PC-9 (cell line): ENCODE results near the gene RUNX2. TPM values are rescaled to one million over a fixed set of nuclear protein-coding genes. Genes with fewer than 3 reads are reported as not detected.

Source experiments
- BruUV-seq: library from RNA; stranded (reverse); fragments of 400-500 nt; replicated peaks from 2 replicates; lab custom pipeline; 2021; lab: Mats Ljungman, UMichigan
- CTCF ChIA-PET: fragments of 300-600 bp; sonication (Branson Sonifier 250); formaldehyde crosslinking; loops from one replicate; lab custom pipeline; 2022; ENCODE audit warnings: antibody characterized with exemption; lab: Charles Lee
- POLR2A ChIA-PET: fragments of 300-600 bp; sonication (Branson Sonifier 250); formaldehyde crosslinking; loops from one replicate; lab custom pipeline; 2022; ENCODE audit warnings: antibody characterized with exemption; ENCODE audit not compliant: unreplicated experiment; lab: Charles Lee
- DNase-seq, 2 experiments: peaks; one replicate each; pipeline versions ENCODE4 v3.0.0 to v3.0.0-alpha.2; 2015 to 2022; ENCODE audit warnings: mixed read lengths in 1 of 2
- H2AFZ ChIP-seq: fragments of 200-600 bp; sonication (generic); 2 replicates; pipeline ENCODE4 v1.8.1; 2017; ENCODE audit warnings: antibody characterized with exemption
- H3F3A ChIP-seq: fragments of 200-600 bp; sonication (generic); 2 replicates; pipeline ENCODE4 v1.8.1; 2017; ENCODE audit warnings: antibody characterized with exemption, mild to moderate bottlenecking, low read depth; ENCODE audit not compliant: insufficient read depth
- H3K27ac ChIP-seq: fragments of 200-600 bp; sonication (generic); 2 replicates; pipeline ENCODE4 v1.6.1; 2016; ENCODE audit warnings: mixed run types
- H3K27me3 ChIP-seq: fragments of 200-600 bp; sonication (generic); 2 replicates; pipeline ENCODE4 v1.6.1; 2016; ENCODE audit warnings: low read depth, mixed run types; ENCODE audit not compliant: insufficient read depth
- H3K36me3 ChIP-seq: fragments of 200-600 bp; sonication (generic); 2 replicates; pipeline ENCODE4 v1.6.1; 2016; ENCODE audit warnings: low read depth, mixed run types
- H3K4me1 ChIP-seq: fragments of 200-600 bp; sonication (generic); replicated peaks from 2 replicates; pipeline ENCODE4 v1.6.1; 2016; ENCODE audit warnings: mixed run types; ENCODE audit not compliant: insufficient read depth
- H3K4me2 ChIP-seq: fragments of 200-600 bp; sonication (generic); 2 replicates; pipeline ENCODE4 v1.6.1; 2017; ENCODE audit warnings: mixed run types
- H3K4me3 ChIP-seq: fragments of 200-600 bp; sonication (generic); 2 replicates; pipeline ENCODE4 v1.6.1; 2016; ENCODE audit warnings: mixed run types
- H3K79me2 ChIP-seq: fragments of 200-600 bp; sonication (generic); 2 replicates; pipeline ENCODE4 v1.6.1; 2017; ENCODE audit warnings: low read depth, mixed run types
- H3K9me2 ChIP-seq: fragments of 200-600 bp; sonication (generic); 2 replicates; pipeline ENCODE4 v1.8.1; 2017; ENCODE audit warnings: mild to moderate bottlenecking; ENCODE audit not compliant: insufficient read depth
- H3K9me3 ChIP-seq: fragments of 200-600 bp; sonication (generic); 2 replicates; pipeline ENCODE4 v1.8.1; 2016; ENCODE audit warnings: low read depth; ENCODE audit not compliant: insufficient read depth
- H4K20me1 ChIP-seq: fragments of 200-600 bp; sonication (generic); 2 replicates; pipeline ENCODE4 v1.8.1; 2017; ENCODE audit not compliant: insufficient read depth
- CTCF ChIP-seq: fragments of 200-600 bp; sonication (generic); conservative IDR thresholded peaks from 2 replicates; pipeline ENCODE4 v1.6.1; 2017; ENCODE audit warnings: mixed run types, antibody characterized with exemption, mild to moderate bottlenecking, moderate library complexity
- EZH2 ChIP-seq: fragments of 200-600 bp; sonication (generic); IDR thresholded peaks from 2 replicates; pipeline ENCODE4 v1.8.0; 2017; ENCODE audit warnings: antibody characterized with exemption, low read depth
- intact Hi-C: fragments of 100-400 bp; cut with micrococcal nuclease; formaldehyde crosslinking; loops from one replicate; pipeline ENCODE4 v1.10.0; 2022; ENCODE audit not compliant: unreplicated experiment
- total RNA-seq: library from RNA; stranded (reverse); gene quantifications from 2 replicates; pipeline ENCODE4 v1.2.3, GENCODE V29; 2021

The RUNX2 gene
- total RNA-seq, 1 experiment from 2014 or later, result 12.5 TPM

- intact Hi-C loops, result no loop called here
- Histone ChIP-seq H3K79me2 (no peaks in the 10 kb centered on the region), H2AFZ (no peak overlapping the region), H4K20me1 (no peaks in the 10 kb centered on the region), H3K9me3 (no peaks in the 10 kb centered on the region), H3K36me3 (0 out of 2 replicates have a peak, but pooled peaks cover 5% of the 10 kb centered on the region), H3K27ac (no peak overlapping the region), H3K27me3 (no peaks in the 10 kb centered on the region), H3K4me3 (no peak overlapping the region), H3K4me2 (no peak overlapping the region), H3K9me2 (no peaks in the 10 kb centered on the region), H3K4me1 (no peaks in the 10 kb centered on the region), H3F3A (no peaks in the 10 kb centered on the region)
- BruUV-seq, result no TSS peak
- no peak for TF ChIP-seq CTCF
- no peak for TF ChIP-seq EZH2
- ChIA-PET POLR2A (no interaction called here), CTCF (no interaction called here)
- DNase-seq, result no peak
These were observed 38.4 kb downstream of the RUNX2 start for GRCh38 chr6:45366534-45366933.

DNA sequence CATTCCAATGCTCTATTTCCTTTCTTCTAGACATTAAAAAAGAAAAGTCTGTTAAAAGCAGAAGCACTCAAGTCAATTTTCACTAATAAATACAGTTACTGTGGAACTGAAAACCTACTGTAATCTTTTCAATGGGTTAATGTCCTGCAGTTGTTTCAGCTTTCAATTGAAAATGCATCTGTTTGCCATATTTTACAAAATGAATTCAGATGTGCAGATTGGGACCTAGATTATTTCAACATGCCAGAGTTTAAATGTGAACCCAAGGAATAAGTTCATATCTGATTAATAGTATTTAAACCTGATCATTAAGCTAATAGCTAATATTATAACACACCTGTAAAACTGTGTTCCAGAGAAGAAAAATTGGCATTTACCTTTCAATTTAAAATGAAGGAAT lies 39.9 kb downstream of the RUNX2 start:
- intact Hi-C loops, result no loop called here
- POLR2A ChIA-PET, result no interaction called here
- TF ChIP-seq CTCF, result no peak
- no peak for TF ChIP-seq EZH2
- CTCF ChIA-PET, result no interaction called here
- no peak for DNase-seq
- Histone ChIP-seq H2AFZ (no peak overlapping the region), H3K27me3 (no peaks in the 10 kb centered on the region), H3K4me2 (no peak overlapping the region), H3K79me2 (no peaks in the 10 kb centered on the region), H3K27ac (no peak overlapping the region), H3K4me1 (no peaks in the 10 kb centered on the region), H3K4me3 (no peak overlapping the region), H3K9me3 (no peaks in the 10 kb centered on the region), H3K36me3 (0 out of 2 replicates have a peak, but pooled peaks cover 5% of the 10 kb centered on the region), H3F3A (no peaks in the 10 kb centered on the region), H3K9me2 (no peaks in the 10 kb centered on the region), H4K20me1 (no peaks in the 10 kb centered on the region)
- no TSS peak for BruUV-seq

DNA sequence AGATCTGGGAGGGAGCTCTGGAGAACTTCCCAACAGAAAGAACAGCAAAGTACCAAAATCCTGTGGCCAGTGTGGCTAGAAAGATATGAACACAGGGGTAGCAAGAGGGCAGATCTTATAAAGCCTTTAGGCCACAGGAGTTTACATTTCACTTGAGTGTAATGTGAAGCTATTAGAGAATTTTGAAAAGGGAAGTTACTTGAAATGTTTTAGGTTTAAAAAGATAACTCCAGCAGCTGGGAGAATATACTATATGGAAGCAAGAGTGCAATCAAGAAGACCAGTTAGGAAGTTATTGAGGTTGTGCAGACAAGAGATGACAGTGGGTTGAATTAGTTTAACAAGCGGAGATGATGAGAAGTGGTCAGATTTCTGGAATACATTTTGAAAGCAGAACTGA lies 41.7 kb downstream of the RUNX2 start:
- Histone ChIP-seq H3K27me3 (no peaks in the 10 kb centered on the region), H2AFZ (no peak overlapping the region), H3K27ac (no peak overlapping the region), H3F3A (no peaks in the 10 kb centered on the region), H3K9me2 (no peaks in the 10 kb centered on the region), H3K4me3 (no peak overlapping the region), H3K36me3 (no peaks in the 10 kb centered on the region), H3K4me1 (no peaks in the 10 kb centered on the region), H4K20me1 (no peaks in the 10 kb centered on the region), H3K9me3 (no peaks in the 10 kb centered on the region), H3K79me2 (no peaks in the 10 kb centered on the region), H3K4me2 (no peak overlapping the region)
- intact Hi-C loops, result no loop called here
- ChIA-PET CTCF (no interaction called here), POLR2A (no interaction called here)
- BruUV-seq, result no TSS peak
- TF ChIP-seq CTCF (no peak), EZH2 (no peak)
- DNase-seq, result no peak
